ENCODE results near the gene CCT5.
A peak's percentile ranks its signal among the peaks of the same experiment; 100 is the strongest.

Gene CCT5

GRCh38 chr5:10291692-10292339 is 41.7 kb downstream of the CCT5 start:
- FAIRE-seq: no peak
- no peak for DNase-seq (ENCODE audit: insufficient read length, low spot score)
- TF ChIP-seq POLR2A (IDR thresholded peaks at IDR 0.05; ENCODE audit: low read depth, low read length): no peak

- DNase-seq (ENCODE audit: insufficient read length, low spot score): no peak
- no peak for FAIRE-seq
- no peak for TF ChIP-seq POLR2A (IDR thresholded peaks at IDR 0.05; ENCODE audit: low read depth, low read length)
Measured at GRCh38 chr5:10293907-10294662, 44.0 kb downstream of the CCT5 start.

- DNase-seq (ENCODE audit: insufficient read length, low spot score) (no peak), FAIRE-seq (no peak)
- no peak for TF ChIP-seq POLR2A (IDR thresholded peaks at IDR 0.05; ENCODE audit: low read depth, low read length)
Measured at GRCh38 chr5:10295619-10296326, 45.7 kb downstream of the CCT5 start.

GRCh38 chr5:10297646-10298204 is 47.6 kb downstream of the CCT5 start:
- TF ChIP-seq POLR2A (IDR thresholded peaks at IDR 0.05; ENCODE audit: low read depth, low read length): no peak
- FAIRE-seq: no peak
- no peak for DNase-seq (ENCODE audit: insufficient read length, low spot score)

GRCh38 chr5:10300246-10300645 is 50.2 kb downstream of the CCT5 start:
- no peak for DNase-seq (ENCODE audit: insufficient read length, low spot score)
- no peak for TF ChIP-seq POLR2A (IDR thresholded peaks at IDR 0.05; ENCODE audit: low read depth, low read length)
- no peak for FAIRE-seq

GRCh38 chr5:10301266-10301665 is 51.2 kb downstream of the CCT5 start:
- FAIRE-seq (no peak), DNase-seq (ENCODE audit: insufficient read length, low spot score) (no peak)
- no peak for TF ChIP-seq POLR2A (IDR thresholded peaks at IDR 0.05; ENCODE audit: low read depth, low read length)

- DNase-seq (ENCODE audit: insufficient read length, low spot score): peak; percentile 68
- TF ChIP-seq POLR2A (IDR thresholded peaks at IDR 0.05; ENCODE audit: low read depth, low read length): no peak
- peak; percentile 77 for FAIRE-seq
Measured at GRCh38 chr5:10301842-10302610, 51.9 kb downstream of the CCT5 start.

GRCh38 chr5:10303201-10303600 is 53.1 kb downstream of the CCT5 start:
- FAIRE-seq: no peak

GRCh38 chr5:10303699-10304170 is 53.7 kb downstream of the CCT5 start:
- FAIRE-seq: no peak

More at GRCh38 chr5:10303201-10303600, 53.1 kb downstream of the CCT5 start:
- no peak for TF ChIP-seq POLR2A (IDR thresholded peaks at IDR 0.05; ENCODE audit: low read depth, low read length)
- DNase-seq (ENCODE audit: insufficient read length, low spot score): no peak

GRCh38 chr5:10304932-10305331 is 54.9 kb downstream of the CCT5 start:
- FAIRE-seq: no peak
- no peak for TF ChIP-seq POLR2A (IDR thresholded peaks at IDR 0.05; ENCODE audit: low read depth, low read length)
- DNase-seq (ENCODE audit: insufficient read length, low spot score): no peak

More at GRCh38 chr5:10303699-10304170, 53.7 kb downstream of the CCT5 start:
- DNase-seq (ENCODE audit: insufficient read length, low spot score): no peak
- no peak for TF ChIP-seq POLR2A (IDR thresholded peaks at IDR 0.05; ENCODE audit: low read depth, low read length)

GRCh38 chr5:10306114-10306513 is 56.0 kb downstream of the CCT5 start:
- no peak for TF ChIP-seq POLR2A (IDR thresholded peaks at IDR 0.05; ENCODE audit: low read depth, low read length)
- DNase-seq (ENCODE audit: insufficient read length, low spot score): no peak
- FAIRE-seq: no peak

GRCh38 chr5:10306806-10307205 is 56.7 kb downstream of the CCT5 start:
- no peak for TF ChIP-seq POLR2A (IDR thresholded peaks at IDR 0.05; ENCODE audit: low read depth, low read length)
- DNase-seq (ENCODE audit: insufficient read length, low spot score) (no peak), FAIRE-seq (no peak)

All from H54 (cell line).